Thymus (tissue), 11 donors: ENCODE measurements around the gene MPG. TPM values are rescaled to one million over a fixed set of nuclear protein-coding genes. Genes with fewer than 3 reads are reported as not detected.

Experiments used
- DNase-seq, 9 donors: peaks; one replicate each; pipeline ENCODE4 v3.0.0-alpha.2; 2013; ENCODE audit warnings: low spot score in 9 of 9, low read depth in 6 of 9, missing footprints in 1 of 9
- H3K27ac ChIP-seq, 2 donors: one replicate each; pipeline ENCODE4 v1.5.1; 2013; ENCODE audit warnings: control low read depth in 1 of 2, low read depth in 1 of 2, low read length in 1 of 2, mild to moderate bottlenecking in 1 of 2, moderate library complexity in 1 of 2
- H3K27me3 ChIP-seq, 2 donors: one replicate each; pipeline ENCODE4 v1.5.1; 2013; ENCODE audit warnings: low read length in 1 of 2; ENCODE audit not compliant: control insufficient read depth in 2 of 2, insufficient read depth in 1 of 2
- H3K36me3 ChIP-seq, 2 donors: one replicate each; pipeline ENCODE4 v1.5.1; 2013; ENCODE audit warnings: low read length in 1 of 2, mild to moderate bottlenecking in 1 of 2, moderate library complexity in 1 of 2; ENCODE audit not compliant: control insufficient read depth in 2 of 2, insufficient read depth in 2 of 2
- H3K4me1 ChIP-seq, 2 donors: one replicate each; pipeline ENCODE4 v1.5.1; 2013; ENCODE audit warnings: low read length in 2 of 2; ENCODE audit not compliant: control insufficient read depth in 2 of 2, insufficient read depth in 2 of 2
- H3K4me3 ChIP-seq, 2 donors: one replicate each; pipeline ENCODE4 v1.5.1; 2013; ENCODE audit warnings: low read length in 2 of 2, control low read depth in 1 of 2, mild to moderate bottlenecking in 1 of 2
- H3K9me3 ChIP-seq, 2 donors: one replicate each; pipeline ENCODE4 v1.5.1; 2013; ENCODE audit warnings: low read length in 1 of 2, mild to moderate bottlenecking in 1 of 2; ENCODE audit not compliant: control insufficient read depth in 2 of 2, insufficient read depth in 1 of 2
- WGBS: extraction: QIAGEN DNeasy Blood & Tissue Kit; methylation state at CpG from one replicate; pipeline ENCODE4 v1.1.7; 2013; 5-methylcytosine and 5-hydroxymethylcytosine counted together
- polyA plus RNA-seq: library from polyadenylated mRNA; stranded (reverse); fragments of 200-250 nt; gene quantifications from one replicate; pipeline ENCODE4 v1.2.3, GENCODE V29; 2013
- total RNA-seq: library from RNA; stranded (reverse); fragments of 120-200 nt; gene quantifications from one replicate; pipeline ENCODE4 v1.2.4, GENCODE V29; 2013
- donor health status: healthy.

The MPG gene
- total and polyA plus RNA-seq, 2 donors, result 45.1 to 58.1 TPM

DNA sequence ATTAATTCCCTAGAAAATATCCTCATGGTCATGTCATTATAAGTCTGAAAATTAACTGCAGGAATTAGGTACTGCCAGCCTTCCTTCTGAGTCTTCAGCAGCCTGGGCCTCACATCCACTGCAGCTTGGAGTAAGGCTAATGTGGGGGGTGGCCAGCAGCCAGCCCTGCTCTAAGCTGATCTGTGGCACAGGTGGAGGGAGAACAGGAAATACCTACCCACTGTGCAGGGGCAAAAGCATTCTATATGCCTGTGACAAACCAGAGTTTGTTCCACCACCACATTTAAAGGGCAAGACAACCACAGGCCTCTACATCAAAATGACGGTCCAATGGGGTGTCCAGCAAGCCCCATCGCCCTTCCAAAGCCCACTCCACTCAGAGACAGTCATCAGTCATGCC, 51.0 kb downstream of the MPG start:
- H3K27ac ChIP-seq, result peak overlapping the region in 1 of 2 donors; percentile 50
- H3K36me3 ChIP-seq, result no peaks in the 10 kb centered on the region
- H3K4me3 ChIP-seq, result no peak overlapping the region
- 66% methylated on average over 2 of the region's 2 CpGs for WGBS
- DNase-seq, result peak in 3 of 9 donors; percentile 26 to 57 (median 27)
- H3K27me3 ChIP-seq, result no peaks in the 10 kb centered on the region
- H3K9me3 ChIP-seq, result no peaks in the 10 kb centered on the region
- H3K4me1 ChIP-seq, result peaks cover 0 to 17% of the 10 kb centered on the region in 2 donors

DNA sequence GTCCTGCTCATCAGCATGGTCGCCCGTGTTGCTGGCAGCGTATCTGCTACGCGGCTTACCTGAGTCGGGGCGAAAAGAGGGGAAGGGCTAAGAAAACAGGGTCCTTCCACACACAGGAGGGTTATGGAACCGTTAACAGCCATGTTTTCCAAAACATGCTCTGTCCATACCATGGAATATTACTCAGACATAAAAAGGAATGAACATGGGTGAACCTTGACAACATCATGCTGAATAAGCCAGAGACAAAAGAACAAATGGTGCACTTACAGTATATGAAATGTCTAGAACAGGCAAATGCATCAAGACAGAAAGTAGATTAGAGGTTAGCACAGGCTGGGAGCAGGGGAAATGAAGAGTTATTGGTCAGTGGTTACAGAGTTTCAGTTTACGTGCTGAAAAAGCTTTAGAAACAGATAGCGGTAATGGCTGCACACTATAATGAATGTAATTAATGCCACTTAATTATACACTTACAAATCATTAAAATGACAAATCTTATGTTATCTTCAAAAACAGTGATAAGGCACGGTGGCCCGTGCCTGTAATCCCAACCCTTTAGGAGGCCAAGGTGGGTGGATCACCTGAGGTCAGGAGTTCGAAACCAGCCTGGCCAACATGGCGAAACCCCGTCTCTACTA, 52.6 kb downstream of the MPG start:
- Histone ChIP-seq H3K27ac (no peak overlapping the region), H3K4me1 (peaks cover 0 to 17% of the 10 kb centered on the region in 2 donors), H3K4me3 (no peak overlapping the region), H3K36me3 (no peaks in the 10 kb centered on the region), H3K9me3 (no peaks in the 10 kb centered on the region), H3K27me3 (no peaks in the 10 kb centered on the region)
- no peak for DNase-seq
- whole genome bisulfite sequencing, result 98% methylated on average over 15 of the region's 15 CpGs

DNA sequence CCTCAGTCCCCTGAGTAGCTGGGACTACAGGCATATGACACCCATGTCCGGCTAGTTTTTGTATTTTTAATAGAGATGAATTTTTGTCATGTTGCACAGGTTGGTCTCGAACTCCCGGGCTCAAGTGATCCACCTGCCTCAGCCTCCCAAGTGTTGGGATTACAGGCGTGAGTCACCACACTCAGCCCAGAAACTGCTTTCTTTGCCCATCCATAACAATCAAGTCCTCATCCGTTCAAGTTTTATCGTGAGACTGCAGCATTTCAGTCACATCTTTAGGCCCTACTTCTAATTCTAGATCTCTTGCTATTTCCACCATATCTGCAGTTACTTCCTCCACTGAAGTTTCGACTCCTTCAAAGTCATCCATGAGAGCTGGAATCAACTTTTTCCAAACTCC, 54.1 kb downstream of the MPG start:
- Histone ChIP-seq H3K27ac (no peak overlapping the region), H3K4me3 (no peak overlapping the region), H3K27me3 (no peaks in the 10 kb centered on the region), H3K36me3 (no peaks in the 10 kb centered on the region), H3K4me1 (peaks cover 2 to 17% of the 10 kb centered on the region in 2 donors), H3K9me3 (no peaks in the 10 kb centered on the region)
- 98% methylated on average over 7 of the region's 7 CpGs for WGBS
- DNase-seq, result no peak

- peaks cover 7 to 22% of the 10 kb centered on the region in 2 donors for H3K4me1 ChIP-seq
- no peaks in the 10 kb centered on the region for H3K36me3 ChIP-seq
- 98% methylated on average over 2 of the region's 2 CpGs for WGBS
- H3K4me3 ChIP-seq, result no peak overlapping the region
- no peak for DNase-seq
- no peak overlapping the region for H3K27ac ChIP-seq
- H3K27me3 ChIP-seq, result no peaks in the 10 kb centered on the region
- no peaks in the 10 kb centered on the region for H3K9me3 ChIP-seq
These were observed 55.7 kb downstream of the MPG start for GRCh38 chr16:133716-134115.

Other genes starting within 250 kb of the MPG start
- gene POLR3K, start 24.6 kb upstream of the MPG start, total RNA-seq, result 8.6 TPM
- 10.6 TPM for gene POLR3K, start 24.6 kb upstream of the MPG start, polyA plus RNA-seq
- 33.7 TPM for gene SNRNP25, start 24.4 kb upstream of the MPG start, total RNA-seq
- gene SNRNP25, start 24.4 kb upstream of the MPG start, polyA plus RNA-seq, result 23.3 TPM
- gene RHBDF1, start 5.6 kb upstream of the MPG start, total RNA-seq, result 1.9 TPM
- gene RHBDF1, start 5.6 kb upstream of the MPG start, polyA plus RNA-seq, result 10.7 TPM
- gene NPRL3, start 60.4 kb downstream of the MPG start, total RNA-seq, result 2.8 TPM
- 16.7 TPM for gene NPRL3, start 60.4 kb downstream of the MPG start, polyA plus RNA-seq
- gene HBZ, start 74.4 kb downstream of the MPG start, total RNA-seq, result 3.2 TPM
- gene HBZ, start 74.4 kb downstream of the MPG start, polyA plus RNA-seq, result 0.34 TPM
- 25.3 TPM for gene HBM, start 87.8 kb downstream of the MPG start, total RNA-seq
- gene HBM, start 87.8 kb downstream of the MPG start, polyA plus RNA-seq, result not detected
- gene HBA2, start 94.7 kb downstream of the MPG start, total RNA-seq, result 595 TPM
- 19.8 TPM for gene HBA2, start 94.7 kb downstream of the MPG start, polyA plus RNA-seq
- gene HBA1, start 98.5 kb downstream of the MPG start, total RNA-seq, result 222 TPM
- 9.9 TPM for gene HBA1, start 98.5 kb downstream of the MPG start, polyA plus RNA-seq
- 1.9 TPM for gene HBQ1, start 102.2 kb downstream of the MPG start, total RNA-seq
- gene HBQ1, start 102.2 kb downstream of the MPG start, polyA plus RNA-seq, result 0.30 TPM
- 64.7 TPM for gene LUC7L, start 151.2 kb downstream of the MPG start, total RNA-seq
- 458 TPM for gene LUC7L, start 151.2 kb downstream of the MPG start, polyA plus RNA-seq
- gene FAM234A, start 156.6 kb downstream of the MPG start, total RNA-seq, result 12.7 TPM
- gene FAM234A, start 156.6 kb downstream of the MPG start, polyA plus RNA-seq, result 28.3 TPM
- gene RGS11, start 197.7 kb downstream of the MPG start, total RNA-seq, result not detected
- gene RGS11, start 197.7 kb downstream of the MPG start, polyA plus RNA-seq, result 1.3 TPM
- 0.09 TPM for gene ARHGDIG, start 202.4 kb downstream of the MPG start, total RNA-seq
- gene ARHGDIG, start 202.4 kb downstream of the MPG start, polyA plus RNA-seq, result 0.52 TPM
- 0.14 TPM for gene PDIA2, start 204.9 kb downstream of the MPG start, total RNA-seq
- 1.8 TPM for gene PDIA2, start 204.9 kb downstream of the MPG start, polyA plus RNA-seq